Kasumi-1 (cell line): ENCODE data around the gene RGR.
A peak's percentile ranks its signal among the peaks of the same experiment; 100 is the strongest.
"Not testable (repeated sequence)": the region's sequence is repeated elsewhere in the genome, so short reads cannot be mapped to it uniquely, and the experiment has no call there.

ENCODE experiments used
- DNase-seq, 2 experiments: peaks; one replicate each; lab custom pipeline; 2025; lab: John Stamatoyannopoulos, UW

Gene RGR

GRCh38 chr10:84258034-84258695, 13.3 kb downstream of the RGR start:
- no peak for DNase-seq

- no peak for DNase-seq
Observed at GRCh38 chr10:84261236-84261915, 16.5 kb downstream of the RGR start.

- no peak for DNase-seq
Observed at GRCh38 chr10:84262190-84262956, 17.5 kb downstream of the RGR start.

- DNase-seq: no peak
Observed at GRCh38 chr10:84263716-84264115, 18.9 kb downstream of the RGR start.

- DNase-seq: peak; percentile 82 to 89
Observed at GRCh38 chr10:84264611-84265141, 19.8 kb downstream of the RGR start.

GRCh38 chr10:84265418-84265817, 20.6 kb downstream of the RGR start:
- no peak for DNase-seq

GRCh38 chr10:84267503-84268126, 22.8 kb downstream of the RGR start:
- peak; percentile 23 to 45 for DNase-seq

- no peak for DNase-seq
Observed at GRCh38 chr10:84269162-84269561, 24.3 kb downstream of the RGR start.

GRCh38 chr10:84269773-84270172, 24.9 kb downstream of the RGR start:
- no peak for DNase-seq

- no peak for DNase-seq
Observed at GRCh38 chr10:84270708-84271107, 25.9 kb downstream of the RGR start.

- DNase-seq: not testable (repeated sequence)
Observed at GRCh38 chr10:84279876-84280475, 35.1 kb downstream of the RGR start.

GRCh38 chr10:84286695-84287094, 41.8 kb downstream of the RGR start:
- DNase-seq: no peak

GRCh38 chr10:84288151-84288550, 43.3 kb downstream of the RGR start:
- no peak for DNase-seq

- no peak for DNase-seq
Observed at GRCh38 chr10:84289521-84290200, 44.8 kb downstream of the RGR start.

GRCh38 chr10:84290235-84290634, 45.4 kb downstream of the RGR start:
- no peak for DNase-seq

GRCh38 chr10:84291384-84291783, 46.5 kb downstream of the RGR start:
- peak; percentile 83 to 94 for DNase-seq

- no peak for DNase-seq
Observed at GRCh38 chr10:84292502-84292901, 47.6 kb downstream of the RGR start.

GRCh38 chr10:84293171-84293570, 48.3 kb downstream of the RGR start:
- DNase-seq: no peak

GRCh38 chr10:84293574-84294016, 48.7 kb downstream of the RGR start:
- DNase-seq: peak in 1 of 2 experiments; percentile 39

- no peak for DNase-seq
Observed at GRCh38 chr10:84294766-84295447, 50.1 kb downstream of the RGR start.
